Measurements from ENCODE around the gene TTYH3. TPM values are rescaled to one million over a fixed set of nuclear protein-coding genes. Genes with fewer than 3 reads are reported as not detected.

Gene TTYH3
- total and polyA plus RNA-seq, 2 of the 13 experiments (the other 11 are each of a cell fraction or from before 2014, with no cell fraction given): 26.3 to 50.0 TPM

DNA sequence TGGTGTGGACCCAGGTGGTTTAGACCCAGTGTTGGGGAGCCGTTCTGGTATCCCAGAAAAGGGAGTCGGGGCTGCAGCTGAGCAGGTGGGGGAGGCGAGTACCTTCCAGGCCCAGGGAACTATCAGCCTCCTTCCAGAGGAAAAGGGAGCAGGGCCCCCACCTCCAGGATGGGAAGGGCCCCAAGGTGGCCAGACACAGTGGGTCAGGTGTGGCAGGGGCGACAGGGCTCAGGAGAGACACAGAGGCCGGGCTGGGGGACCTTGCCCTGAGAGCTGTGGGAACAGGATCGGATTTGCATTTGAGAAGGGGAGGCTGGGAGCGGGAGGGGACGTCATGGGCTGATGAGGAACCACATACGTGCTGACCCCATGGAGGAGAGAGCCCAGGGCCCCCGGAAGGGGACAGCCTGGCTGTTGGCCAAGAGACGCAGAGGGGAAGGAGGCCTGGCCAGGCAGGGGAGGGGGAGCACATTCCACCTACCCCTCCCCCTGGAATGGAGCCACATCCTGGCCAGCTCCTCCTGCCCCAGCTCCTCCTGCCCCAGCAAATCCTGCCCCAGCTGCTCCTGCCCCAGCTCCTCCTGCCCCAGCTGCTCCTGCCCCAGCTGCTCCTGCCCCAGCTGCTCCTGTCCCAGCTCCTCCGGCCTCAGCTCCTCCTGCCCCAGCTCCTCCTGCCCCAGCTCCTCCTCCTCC is 9.7 kb upstream of the TTYH3 start (continued):
- TF ChIP-seq, protein P1, sequence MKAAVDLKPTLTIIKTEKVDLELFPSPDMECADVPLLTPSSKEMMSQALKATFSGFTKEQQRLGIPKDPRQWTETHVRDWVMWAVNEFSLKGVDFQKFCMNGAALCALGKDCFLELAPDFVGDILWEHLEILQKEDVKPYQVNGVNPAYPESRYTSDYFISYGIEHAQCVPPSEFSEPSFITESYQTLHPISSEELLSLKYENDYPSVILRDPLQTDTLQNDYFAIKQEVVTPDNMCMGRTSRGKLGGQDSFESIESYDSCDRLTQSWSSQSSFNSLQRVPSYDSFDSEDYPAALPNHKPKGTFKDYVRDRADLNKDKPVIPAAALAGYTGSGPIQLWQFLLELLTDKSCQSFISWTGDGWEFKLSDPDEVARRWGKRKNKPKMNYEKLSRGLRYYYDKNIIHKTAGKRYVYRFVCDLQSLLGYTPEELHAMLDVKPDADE (CRISPR knock-in tag; IDR thresholded peaks at IDR 0.05): no peak
- TF ChIP-seq RFX5 (IDR thresholded peaks at IDR 0.05; ENCODE audit: low read depth, low read length): no peak
- 0 out of 2 replicates have a peak, but pooled peaks have one; percentile 60 for TF ChIP-seq ZNF564 (CRISPR knock-in tag; IDR thresholded peaks at IDR 0.05)
- TF ChIP-seq RBM22 (optimal IDR thresholded peaks at IDR 0.05; ENCODE audit: low read length): no peak
- TF ChIP-seq DNMT1 (CRISPR knock-in tag; IDR thresholded peaks at IDR 0.05): no peak
- no peak for TF ChIP-seq ZNF672 (CRISPR knock-in tag; IDR thresholded peaks at IDR 0.05)
- no peak for TF ChIP-seq HOXA9 (CRISPR knock-in tag; IDR thresholded peaks at IDR 0.05; ENCODE audit: borderline replicate concordance)
- no peak for TF ChIP-seq FOXK2 (IDR thresholded peaks at IDR 0.05)
- TF ChIP-seq ZNF101 (CRISPR knock-in tag; IDR thresholded peaks at IDR 0.05; ENCODE audit: borderline replicate concordance, low read depth): no peak
- peak; percentile 51; the same call in 1 of the 2 replicates for TF ChIP-seq CEBPG (CRISPR knock-in tag; IDR thresholded peaks at IDR 0.05)
- peak; percentile 36; the same call in 1 of the 2 replicates for TF ChIP-seq SOX13 (IDR thresholded peaks at IDR 0.05)
- peak in 1 of 2 experiments; percentile 72; a peak in 2 of 4 replicates for TF ChIP-seq SOX13 (CRISPR knock-in tag; conservative IDR thresholded peaks at IDR 0.05 in 1 of 2, IDR thresholded peaks at IDR 0.05 in 1 of 2)
- no peak for TF ChIP-seq MTF2 (CRISPR knock-in tag; IDR thresholded peaks at IDR 0.05; ENCODE audit: borderline replicate concordance)
- no peak for TF ChIP-seq ONECUT2 (CRISPR knock-in tag; IDR thresholded peaks at IDR 0.05)
- TF ChIP-seq ZFP82 (CRISPR knock-in tag; IDR thresholded peaks at IDR 0.05; ENCODE audit: borderline replicate concordance): peak; percentile 63; the same call in 1 of the 2 replicates
- no peak for TF ChIP-seq JARID2 (CRISPR knock-in tag; IDR thresholded peaks at IDR 0.05; ENCODE audit: insufficient replicate concordance)
- no peak for TF ChIP-seq ZNF550 (CRISPR knock-in tag; IDR thresholded peaks at IDR 0.05; ENCODE audit: borderline replicate concordance)
- TF ChIP-seq SMARCC2 (IDR thresholded peaks at IDR 0.05): no peak
- 0 out of 2 replicates have a peak, but pooled peaks have one; percentile 36 for TF ChIP-seq ZNF33A (CRISPR knock-in tag; IDR thresholded peaks at IDR 0.05; ENCODE audit: borderline replicate concordance)
- TF ChIP-seq, protein P2, sequence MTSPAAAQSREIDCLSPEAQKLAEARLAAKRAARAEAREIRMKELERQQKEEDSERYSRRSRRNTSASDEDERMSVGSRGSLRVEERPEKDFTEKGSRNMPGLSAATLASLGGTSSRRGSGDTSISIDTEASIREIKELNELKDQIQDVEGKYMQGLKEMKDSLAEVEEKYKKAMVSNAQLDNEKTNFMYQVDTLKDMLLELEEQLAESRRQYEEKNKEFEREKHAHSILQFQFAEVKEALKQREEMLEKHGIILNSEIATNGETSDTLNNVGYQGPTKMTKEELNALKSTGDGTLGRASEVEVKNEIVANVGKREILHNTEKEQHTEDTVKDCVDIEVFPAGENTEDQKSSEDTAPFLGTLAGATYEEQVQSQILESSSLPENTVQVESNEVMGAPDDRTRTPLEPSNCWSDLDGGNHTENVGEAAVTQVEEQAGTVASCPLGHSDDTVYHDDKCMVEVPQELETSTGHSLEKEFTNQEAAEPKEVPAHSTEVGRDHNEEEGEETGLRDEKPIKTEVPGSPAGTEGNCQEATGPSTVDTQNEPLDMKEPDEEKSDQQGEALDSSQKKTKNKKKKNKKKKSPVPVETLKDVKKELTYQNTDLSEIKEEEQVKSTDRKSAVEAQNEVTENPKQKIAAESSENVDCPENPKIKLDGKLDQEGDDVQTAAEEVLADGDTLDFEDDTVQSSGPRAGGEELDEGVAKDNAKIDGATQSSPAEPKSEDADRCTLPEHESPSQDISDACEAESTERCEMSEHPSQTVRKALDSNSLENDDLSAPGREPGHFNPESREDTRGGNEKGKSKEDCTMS (CRISPR knock-in tag; conservative IDR thresholded peaks at IDR 0.05): no peak
- no peak for TF ChIP-seq MLLT10 (CRISPR knock-in tag; IDR thresholded peaks at IDR 0.05)
- no peak for TF ChIP-seq SMAD3 (CRISPR knock-in tag; IDR thresholded peaks at IDR 0.05)
- TF ChIP-seq, protein P3, sequence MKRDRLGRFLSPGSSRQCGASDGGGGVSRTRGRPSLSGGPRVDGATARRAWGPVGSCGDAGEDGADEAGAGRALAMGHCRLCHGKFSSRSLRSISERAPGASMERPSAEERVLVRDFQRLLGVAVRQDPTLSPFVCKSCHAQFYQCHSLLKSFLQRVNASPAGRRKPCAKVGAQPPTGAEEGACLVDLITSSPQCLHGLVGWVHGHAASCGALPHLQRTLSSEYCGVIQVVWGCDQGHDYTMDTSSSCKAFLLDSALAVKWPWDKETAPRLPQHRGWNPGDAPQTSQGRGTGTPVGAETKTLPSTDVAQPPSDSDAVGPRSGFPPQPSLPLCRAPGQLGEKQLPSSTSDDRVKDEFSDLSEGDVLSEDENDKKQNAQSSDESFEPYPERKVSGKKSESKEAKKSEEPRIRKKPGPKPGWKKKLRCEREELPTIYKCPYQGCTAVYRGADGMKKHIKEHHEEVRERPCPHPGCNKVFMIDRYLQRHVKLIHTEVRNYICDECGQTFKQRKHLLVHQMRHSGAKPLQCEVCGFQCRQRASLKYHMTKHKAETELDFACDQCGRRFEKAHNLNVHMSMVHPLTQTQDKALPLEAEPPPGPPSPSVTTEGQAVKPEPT (CRISPR knock-in tag; IDR thresholded peaks at IDR 0.05; ENCODE audit: low read depth): no peak
- no peak for TF ChIP-seq HNRNPUL1 (IDR thresholded peaks at IDR 0.05; ENCODE audit: low read depth, low read length)

Measured in HepG2 (cell line).